Measurements from ENCODE around the gene GRB2. TPM values are rescaled to one million over a fixed set of nuclear protein-coding genes. Genes with fewer than 3 reads are reported as not detected.

Gene GRB2
- total and polyA plus RNA-seq, 2 donors from 2014 or later, result 65.3 to 119 TPM

- Histone ChIP-seq H3K27ac (ENCODE audit: low read depth in 2 of 2, low read length in 2 of 2) (peak overlapping the region; percentile 5 to 56), H3K9ac (ENCODE audit: low read length in 3 of 3) (peak overlapping the region; percentile 81 to 89 (median 85)), H3K9me3 (ENCODE audit: control insufficient read depth in 2 of 3, insufficient read depth in 1 of 3, low read length in 3 of 3) (no peaks in the 10 kb centered on the region), H3K36me3 (ENCODE audit: control insufficient read depth in 2 of 3, insufficient read depth in 3 of 3, low read length in 3 of 3) (no peaks in the 10 kb centered on the region), H3K4me3 (ENCODE audit: low read length in 3 of 3) (peak overlapping the region; percentile 88 to 96 (median 90)), H3K27me3 (ENCODE audit: control insufficient read depth, insufficient read depth, low read length) (no peaks in the 10 kb centered on the region), H3K4me1 (ENCODE audit: control insufficient read depth in 2 of 3, insufficient read depth in 2 of 3, low read depth in 1 of 3, low read length in 3 of 3) (peaks cover 0 to 5% (median 4%) of the 10 kb centered on the region in 3 donors)
- TF ChIP-seq CTCF (IDR thresholded peaks at IDR 0.05; ENCODE audit: borderline replicate concordance, extremely low read depth, insufficient read depth), result peak; percentile 74
- FAIRE-seq (no peak), DNase-seq (peak in 4 of 5 donors; percentile 72 to 94 (median 84))
- intact Hi-C loops (cut with DNase I), result loop anchor here (5.0 kb wide), 1 partner anchor 82 kb away; no protein-coding TSS in a partner anchor
These were observed 1.2 kb downstream of the GRB2 start for GRCh38 chr17:75404223-75404730.

GRCh38 chr17:75403131-75403530 lies 2.3 kb downstream of the GRB2 start:
- Histone ChIP-seq H3K9me3 (ENCODE audit: control insufficient read depth in 2 of 3, insufficient read depth in 1 of 3, low read length in 3 of 3) (no peaks in the 10 kb centered on the region), H3K9ac (ENCODE audit: low read length in 3 of 3) (no peak overlapping the region), H3K36me3 (ENCODE audit: control insufficient read depth in 2 of 3, insufficient read depth in 3 of 3, low read length in 3 of 3) (no peaks in the 10 kb centered on the region), H3K4me1 (ENCODE audit: control insufficient read depth in 2 of 3, insufficient read depth in 2 of 3, low read depth in 1 of 3, low read length in 3 of 3) (peaks cover 0 to 5% (median 4%) of the 10 kb centered on the region in 3 donors), H3K4me3 (ENCODE audit: low read length in 3 of 3) (no peak overlapping the region), H3K27me3 (ENCODE audit: control insufficient read depth, insufficient read depth, low read length) (no peaks in the 10 kb centered on the region), H3K27ac (ENCODE audit: low read depth in 2 of 2, low read length in 2 of 2) (peak overlapping the region in 1 of 2 donors; percentile 23)
- DNase-seq, result no peak
- intact Hi-C loops (cut with DNase I), result loop anchor here (5.0 kb wide), 1 partner anchor 81 kb away; no protein-coding TSS in a partner anchor
- no peak for TF ChIP-seq CTCF (IDR thresholded peaks at IDR 0.05; ENCODE audit: borderline replicate concordance, extremely low read depth, insufficient read depth)
- FAIRE-seq, result no peak

GRCh38 chr17:75402026-75402425 lies 3.5 kb downstream of the GRB2 start:
- Histone ChIP-seq H3K9ac (ENCODE audit: low read length in 3 of 3) (no peak overlapping the region), H3K36me3 (ENCODE audit: control insufficient read depth in 2 of 3, insufficient read depth in 3 of 3, low read length in 3 of 3) (no peaks in the 10 kb centered on the region), H3K4me3 (ENCODE audit: low read length in 3 of 3) (no peak overlapping the region), H3K27ac (ENCODE audit: low read depth in 2 of 2, low read length in 2 of 2) (no peak overlapping the region), H3K4me1 (ENCODE audit: control insufficient read depth in 2 of 3, insufficient read depth in 2 of 3, low read depth in 1 of 3, low read length in 3 of 3) (peaks cover 0 to 5% (median 4%) of the 10 kb centered on the region in 3 donors), H3K27me3 (ENCODE audit: control insufficient read depth, insufficient read depth, low read length) (no peaks in the 10 kb centered on the region), H3K9me3 (ENCODE audit: control insufficient read depth in 2 of 3, insufficient read depth in 1 of 3, low read length in 3 of 3) (no peaks in the 10 kb centered on the region)
- intact Hi-C loops (cut with DNase I), result loop anchor here (5.0 kb wide), 1 partner anchor 80 kb away; no protein-coding TSS in a partner anchor
- DNase-seq (no peak), FAIRE-seq (no peak)
- TF ChIP-seq CTCF (IDR thresholded peaks at IDR 0.05; ENCODE audit: borderline replicate concordance, extremely low read depth, insufficient read depth), result no peak

All from kidney (tissue), 14 donors.